SK-N-SH (cell line): Measurements from ENCODE around the gene HHAT. TPM values are rescaled to one million over a fixed set of nuclear protein-coding genes. Genes with fewer than 3 reads are reported as not detected.

Source experiments
- CTCF ChIA-PET: fragments of 300-600, 350-600 bp; formaldehyde crosslinking; extraction: SDS; loops from one replicate; lab custom pipeline; 2021; lab: Yijun Ruan, JAX
- POLR2A ChIA-PET: fragments of 350-600 bp; sonication (Branson Sonifier 250); formaldehyde crosslinking; extraction: SDS; loops from one replicate; lab custom pipeline; 2020; ENCODE audit warnings: antibody characterized with exemption, inconsistent platforms; lab: Yijun Ruan, JAX
- DNase-seq: peaks from one replicate; pipeline ENCODE4 v3.0.0; 2012
- H2AFZ ChIP-seq: fragments of 200-600 bp; sonication (generic); 2 replicates; pipeline ENCODE4 v1.8.1; 2016; ENCODE audit warnings: antibody characterized with exemption, mild to moderate bottlenecking, low read depth
- H3F3A ChIP-seq: fragments of 200-600 bp; sonication (generic); replicated peaks from 2 replicates; pipeline ENCODE3; 2016; ENCODE audit warnings: antibody characterized with exemption, mild to moderate bottlenecking; ENCODE audit not compliant: insufficient read depth
- H3K27ac ChIP-seq, 2 experiments: fragments of 200-500 bp in 1 of 2; fragments of 200-600 bp in 1 of 2; sonication (Bioruptor generic) in 1 of 2; sonication (generic), shearing (Covaris generic) in 1 of 2; 2 replicates each; pipeline versions ENCODE4 v1.5.1 to v1.6.1; 2014 to 2016; ENCODE audit warnings: low read depth in 2 of 2, inconsistent platforms in 1 of 2, low read length in 1 of 2, mild to moderate bottlenecking in 1 of 2, mixed read lengths in 1 of 2
- H3K27me3 ChIP-seq: fragments of 200-600 bp; sonication (generic), shearing (Covaris generic); 2 replicates; pipeline ENCODE4 v1.6.1; 2016; ENCODE audit warnings: mixed run types; ENCODE audit not compliant: insufficient read depth
- H3K36me3 ChIP-seq, 2 experiments: fragments of 200-500 bp in 1 of 2; fragments of 200-600 bp in 1 of 2; sonication (Bioruptor generic) in 1 of 2; sonication (generic) in 1 of 2; replicated peaks in 1 of 2; 2 replicates each; pipeline versions ENCODE3 to v1.5.1; 2014 to 2016; ENCODE audit warnings: low read length in 1 of 2, mild to moderate bottlenecking in 1 of 2; ENCODE audit not compliant: insufficient read depth in 2 of 2, control insufficient read depth in 1 of 2
- H3K4me1 ChIP-seq, 2 experiments: fragments of 200-500 bp in 1 of 2; fragments of 200-600 bp in 1 of 2; sonication (Bioruptor generic) in 1 of 2; sonication (generic), shearing (Covaris generic) in 1 of 2; 2 replicates each; pipeline versions ENCODE4 v1.5.1 to v1.6.1; 2014 to 2016; ENCODE audit warnings: low read depth in 1 of 2, low read length in 1 of 2, mixed run types in 1 of 2; ENCODE audit not compliant: insufficient read depth in 2 of 2, control insufficient read depth in 1 of 2
- H3K4me2 ChIP-seq: fragments of 200-600 bp; sonication (generic), shearing (Covaris generic); 2 replicates; pipeline ENCODE4 v1.6.1; 2017; ENCODE audit warnings: mixed run types
- H3K4me3 ChIP-seq, 2 experiments: fragments of 200-500 bp in 1 of 2; fragments of 200-600 bp in 1 of 2; sonication (Bioruptor generic) in 1 of 2; sonication (generic), shearing (Covaris generic) in 1 of 2; 2 replicates each; pipeline versions ENCODE4 v1.5.1 to v1.8.1; 2014 to 2016; ENCODE audit warnings: low read depth in 2 of 2, inconsistent platforms in 1 of 2, low read length in 1 of 2, mild to moderate bottlenecking in 1 of 2, mixed read lengths in 1 of 2, moderate library complexity in 1 of 2
- H3K79me2 ChIP-seq: fragments of 200-600 bp; sonication (generic); 2 replicates; pipeline ENCODE4 v1.8.1; 2017; ENCODE audit warnings: mild to moderate bottlenecking; ENCODE audit not compliant: insufficient read depth
- H3K9ac ChIP-seq: fragments of 200-600 bp; sonication (generic); 2 replicates; pipeline ENCODE4 v1.6.1; 2017; ENCODE audit warnings: mixed run types
- H3K9me2 ChIP-seq: fragments of 200-600 bp; sonication (generic); 2 replicates; pipeline ENCODE4 v1.6.1; 2017; ENCODE audit warnings: mixed run types
- H3K9me3 ChIP-seq: fragments of 200-600 bp; sonication (generic); 2 replicates; pipeline ENCODE4 v1.6.1; 2017; ENCODE audit warnings: mixed run types, mild to moderate bottlenecking, moderate library complexity
- H4K20me1 ChIP-seq: fragments of 200-600 bp; sonication (generic); 2 replicates; pipeline ENCODE4 v1.6.1; 2017; ENCODE audit warnings: mild to moderate bottlenecking, mixed run types; ENCODE audit not compliant: insufficient read depth
- CHD2 ChIP-seq: fragments of 150-350 bp; IDR thresholded peaks from 2 replicates; pipeline ENCODE4 v1.6.1; 2018; ENCODE audit warnings: low read length; ENCODE audit not compliant: partially characterized antibody
- EP300 ChIP-seq, 2 experiments: IDR thresholded peaks; 2 replicates each; pipeline versions ENCODE4 v1.4.0 to v1.6.1; 2012; ENCODE audit warnings: borderline replicate concordance in 1 of 2, low read depth in 1 of 2, low read length in 1 of 2
- EZH2phosphoT487 ChIP-seq: fragments of 200-600 bp; sonication (generic); IDR thresholded peaks from 2 replicates; pipeline ENCODE4 v1.6.1; 2017; ENCODE audit warnings: low read depth, mixed run types, mild to moderate bottlenecking, antibody characterized with exemption, moderate library complexity, borderline replicate concordance
- FOSL2 ChIP-seq: IDR thresholded peaks from 2 replicates; pipeline ENCODE4 v1.4.0; 2012; ENCODE audit warnings: low read depth, mild to moderate bottlenecking, moderate library complexity, borderline replicate concordance
- FOXM1 ChIP-seq: IDR thresholded peaks from 2 replicates; pipeline ENCODE4 v1.4.0; 2012; ENCODE audit warnings: low read depth, mild to moderate bottlenecking
- GATA2 ChIP-seq: sonication (generic); formaldehyde crosslinking; IDR thresholded peaks from 2 replicates; pipeline ENCODE4 v1.5.0; 2020; ENCODE audit warnings: mild to moderate bottlenecking, missing genetic modification reagents
- JUND ChIP-seq: IDR thresholded peaks from 2 replicates; pipeline ENCODE4 v1.4.0; 2012
- MEF2A ChIP-seq: IDR thresholded peaks from 2 replicates; pipeline ENCODE4 v1.4.0; 2012; ENCODE audit warnings: low read depth, borderline replicate concordance
- PBX3 ChIP-seq: IDR thresholded peaks from 2 replicates; pipeline ENCODE4; 2012
- REST ChIP-seq: IDR thresholded peaks from 2 replicates; pipeline ENCODE4 v1.6.1; 2012; ENCODE audit warnings: mild to moderate bottlenecking, low read depth, low read length, moderate library complexity
- SIN3A ChIP-seq: IDR thresholded peaks from 2 replicates; pipeline ENCODE4 v1.6.1; 2012; ENCODE audit warnings: low read depth, mild to moderate bottlenecking, low read length, moderate library complexity, borderline replicate concordance
- TAF1 ChIP-seq: IDR thresholded peaks from 2 replicates; pipeline ENCODE4 v1.6.1; 2012; ENCODE audit warnings: low read depth, mild to moderate bottlenecking, low read length, moderate library complexity, borderline replicate concordance
- TCF12 ChIP-seq: IDR thresholded peaks from 2 replicates; pipeline ENCODE4 v1.4.0; 2012
- YY1 ChIP-seq: IDR thresholded peaks from 2 replicates; pipeline ENCODE4 v1.4.0; 2012; ENCODE audit warnings: low read depth, mild to moderate bottlenecking
- ZBTB33 ChIP-seq: IDR thresholded peaks from 2 replicates; pipeline ENCODE4 v1.4.0; 2012; ENCODE audit warnings: low read depth, borderline replicate concordance
- WGBS: methylation state at CpG from one replicate; pipeline ENCODE4 v1.1.6; 2017; ENCODE audit warnings: low lambda C conversion rate; 5-methylcytosine and 5-hydroxymethylcytosine counted together
- polyA plus RNA-seq, 3 experiments: library from polyadenylated mRNA; depleted of rRNA; stranded (reverse); fragments of >200 nt; gene quantifications; 2 replicates each; pipeline ENCODE4 v1.2.3, GENCODE V29; 2012

Gene HHAT
- polyA plus RNA-seq, 1 of the 3 experiments (the other 2 are of a cell fraction), result 8.1 TPM

- no peak for TF ChIP-seq ZBTB33
- no peak for TF ChIP-seq CHD2
Measured at GRCh38 chr1:210476730-210477129, 148.0 kb downstream of the HHAT start (continued).

GRCh38 chr1:210477328-210477924 is 148.7 kb downstream of the HHAT start:
- CTCF ChIA-PET, result interaction anchor here (0.6 to 1.3 kb wide), 7 partner anchors 9 to 147 kb away, joined by 3 to 4 read pairs (median 3); no protein-coding TSS in a partner anchor
- WGBS, result 59% methylated on average over 5 of the region's 5 CpGs
- Histone ChIP-seq H3K27ac (peak overlapping the region in 1 of 2 experiments; percentile 35; a peak in 1 of 4 replicates), H3K4me2 (no peak overlapping the region), H3K27me3 (no peaks in the 10 kb centered on the region), H3K9me2 (no peaks in the 10 kb centered on the region), H3K4me1 (peaks cover 0 to 9% of the 10 kb centered on the region in 2 experiments; a peak in 2 of 4 replicates), H3K79me2 (no peaks in the 10 kb centered on the region), H3K36me3 (no peaks in the 10 kb centered on the region), H4K20me1 (no peaks in the 10 kb centered on the region), H3K4me3 (no peak overlapping the region), H3F3A (no peaks in the 10 kb centered on the region), H3K9ac (no peak overlapping the region), H3K9me3 (no peaks in the 10 kb centered on the region), H2AFZ (no peak overlapping the region)
- DNase-seq, result no peak
- POLR2A ChIA-PET, result interaction anchor here (0.6 kb wide), 1 partner anchor 869 kb away, joined by 3 read pairs; no protein-coding TSS in a partner anchor
- TF ChIP-seq JUND (no peak), PBX3 (no peak), TCF12 (peak; percentile 50; the same call in 1 of the 2 replicates), FOSL2 (no peak), MEF2A (no peak)

- Histone ChIP-seq H3K36me3 (no peaks in the 10 kb centered on the region), H4K20me1 (no peaks in the 10 kb centered on the region), H3K79me2 (no peaks in the 10 kb centered on the region), H3K27ac (no peak overlapping the region), H3K4me1 (peaks cover 0 to 5% of the 10 kb centered on the region in 2 experiments; a peak in 2 of 4 replicates), H3K9me3 (no peaks in the 10 kb centered on the region), H2AFZ (no peak overlapping the region), H3K9ac (no peak overlapping the region), H3K4me2 (no peak overlapping the region), H3F3A (no peaks in the 10 kb centered on the region), H3K27me3 (no peaks in the 10 kb centered on the region), H3K9me2 (no peaks in the 10 kb centered on the region), H3K4me3 (no peak overlapping the region)
- ChIA-PET CTCF (interaction anchor here (1.0 kb wide), 1 partner anchor 77 kb away, joined by 3 read pairs; no protein-coding TSS in a partner anchor), POLR2A (no interaction called here)
- WGBS, result 68% methylated on average over 5 of the region's 5 CpGs
- no peak for DNase-seq
- no peak for TF ChIP-seq YY1
- TF ChIP-seq FOXM1, result no peak
- TF ChIP-seq PBX3, result no peak
- TF ChIP-seq EZH2phosphoT487, result no peak
- no peak for TF ChIP-seq SIN3A
- no peak for TF ChIP-seq GATA2 (CRISPR knock-in tag)
- no peak for TF ChIP-seq TAF1
- no peak for TF ChIP-seq EP300 (IDR thresholded peaks at IDR 0.05; ENCODE audit: borderline replicate concordance in 1 of 2, low read depth in 1 of 2, low read length in 1 of 2)
- no peak for TF ChIP-seq JUND
- no peak for TF ChIP-seq REST
Measured at GRCh38 chr1:210478820-210479219, 150.1 kb downstream of the HHAT start.
